H1 (cell line): ENCODE measurements around the gene APLN. TPM values are rescaled to one million over a fixed set of nuclear protein-coding genes. Genes with fewer than 3 reads are reported as not detected.

Experiments
- CTCF ChIA-PET: fragments of 300-600 bp; sonication (Branson Sonifier 250); formaldehyde crosslinking; loops from one replicate; lab custom pipeline; 2021; ENCODE audit not compliant: partially characterized antibody; lab: Charles Lee
- POLR2A ChIA-PET: fragments of 300-600 bp; sonication (Branson Sonifier 250); formaldehyde crosslinking; loops from one replicate; lab custom pipeline; 2021; ENCODE audit warnings: inconsistent platforms; ENCODE audit not compliant: partially characterized antibody; lab: Charles Lee
- DNase-seq, 2 experiments: peaks; one replicate each; pipeline versions ENCODE4 v3.0.0 to v3.0.0-alpha.2; 2010 to 2022; ENCODE audit warnings: low spot score in 2 of 2, low read depth in 1 of 2, mixed read lengths in 1 of 2
- FAIRE-seq: peaks from 2 replicates; lab custom pipeline; 2011; peaks lifted over from hg19 to GRCh38; lab: Jason Lieb, UNC
- H2AFZ ChIP-seq: 2 replicates; pipeline ENCODE4 v1.8.1; 2012; ENCODE audit warnings: low read length, inconsistent platforms
- H2AK5ac ChIP-seq: 2 replicates; pipeline ENCODE4 v1.6.1; 2013; ENCODE audit warnings: low read depth, low read length
- H2BK120ac ChIP-seq: replicated peaks from 2 replicates; pipeline ENCODE3; 2013; ENCODE audit warnings: low read depth, low read length, inconsistent platforms
- H2BK12ac ChIP-seq: 2 replicates; pipeline ENCODE4 v1.6.1; 2013; ENCODE audit warnings: low read depth, low read length
- H2BK15ac ChIP-seq: 2 replicates; pipeline ENCODE4 v1.6.1; 2013; ENCODE audit warnings: low read length
- H2BK20ac ChIP-seq: 2 replicates; pipeline ENCODE4 v1.6.1; 2013; ENCODE audit warnings: low read length
- H2BK5ac ChIP-seq: 2 replicates; pipeline ENCODE4 v1.6.1; 2013; ENCODE audit warnings: low read depth, low read length
- H3K14ac ChIP-seq: 2 replicates; pipeline ENCODE4 v1.6.1; 2013; ENCODE audit warnings: inconsistent platforms; ENCODE audit not compliant: insufficient read length
- H3K18ac ChIP-seq: 2 replicates; pipeline ENCODE4 v1.6.1; 2013; ENCODE audit warnings: low read length; ENCODE audit errors: extremely low read depth
- H3K23ac ChIP-seq: 2 replicates; pipeline ENCODE4 v1.6.1; 2013; ENCODE audit warnings: inconsistent platforms; ENCODE audit not compliant: insufficient read length
- H3K23me2 ChIP-seq: 2 replicates; pipeline ENCODE4 v1.6.1; 2013; ENCODE audit warnings: low read depth, low read length
- H3K27ac ChIP-seq: 2 replicates; pipeline ENCODE4 v1.6.1; 2011; ENCODE audit warnings: low read depth, low read length, inconsistent platforms
- H3K27me3 ChIP-seq, 4 experiments: replicated peaks in 1 of 4; 1 replicate in 1 of 4; 2 replicates in 3 of 4; pipeline versions ENCODE4 v1.6.1 to v1.8.1; 2011 to 2013; ENCODE audit warnings: low read length in 3 of 4, mild to moderate bottlenecking in 3 of 4, inconsistent platforms in 2 of 4, mixed read lengths in 2 of 4, moderate library complexity in 1 of 4; ENCODE audit not compliant: control insufficient read depth in 3 of 4, insufficient read depth in 3 of 4; ENCODE audit errors: extremely low read depth in 1 of 4
- H3K36me3 ChIP-seq, 4 experiments: 2 replicates each; pipeline versions ENCODE4 v1.6.1 to v1.8.1; 2011 to 2013; ENCODE audit warnings: mild to moderate bottlenecking in 4 of 4, low read length in 3 of 4, moderate library complexity in 2 of 4, control low read depth in 1 of 4, inconsistent platforms in 1 of 4; ENCODE audit not compliant: insufficient read depth in 4 of 4, control insufficient read depth in 2 of 4
- H3K4ac ChIP-seq: replicated peaks from 2 replicates; pipeline ENCODE3; 2013; ENCODE audit warnings: low read length, low read depth, mixed read lengths, inconsistent platforms; ENCODE audit not compliant: insufficient read length
- H3K4me1 ChIP-seq, 4 experiments: replicated peaks in 1 of 4; 1 replicate in 1 of 4; 2 replicates in 3 of 4; pipeline versions ENCODE4 v1.6.1 to v1.8.1; 2011 to 2013; ENCODE audit warnings: low read length in 3 of 4, inconsistent platforms in 2 of 4, mixed read lengths in 1 of 4; ENCODE audit not compliant: insufficient read depth in 4 of 4, control insufficient read depth in 3 of 4
- H3K4me2 ChIP-seq, 2 experiments: 2 replicates each; pipeline versions ENCODE4 v1.6.1 to v1.8.1; 2011 to 2013; ENCODE audit warnings: low read depth in 2 of 2, low read length in 2 of 2, control low read depth in 1 of 2, inconsistent platforms in 1 of 2, mild to moderate bottlenecking in 1 of 2; ENCODE audit not compliant: insufficient read depth in 1 of 2
- H3K4me3 ChIP-seq, 4 experiments: fragments of 200-600, 300-600 bp in 1 of 4; sonication (generic), shearing (Covaris generic), sonication (Bioruptor Twin) in 1 of 4; 2 replicates each; pipeline versions ENCODE4 v1.5.1 to v1.8.1; 2011 to 2016; ENCODE audit warnings: low read length in 4 of 4, low read depth in 3 of 4, control low read depth in 2 of 4, inconsistent platforms in 2 of 4, mild to moderate bottlenecking in 2 of 4, mixed read lengths in 1 of 4, moderate library complexity in 1 of 4; ENCODE audit not compliant: insufficient read depth in 2 of 4; ENCODE audit errors: extremely low read depth in 1 of 4
- H3K56ac ChIP-seq: replicated peaks from 2 replicates; pipeline ENCODE3; 2013; ENCODE audit warnings: low read depth, mild to moderate bottlenecking, mixed read lengths, low read length, inconsistent platforms; ENCODE audit not compliant: insufficient read length
- H3K79me1 ChIP-seq: 2 replicates; pipeline ENCODE4 v1.6.1; 2013; ENCODE audit warnings: low read depth, low read length, control low read depth
- H3K79me2 ChIP-seq, 2 experiments: 2 replicates each; pipeline versions ENCODE4 v1.6.1 to v1.8.1; 2012 to 2013; ENCODE audit warnings: low read length in 2 of 2, mild to moderate bottlenecking in 2 of 2, inconsistent platforms in 1 of 2; ENCODE audit not compliant: insufficient read depth in 2 of 2, control insufficient read depth in 1 of 2
- H3K9ac ChIP-seq, 4 experiments: replicated peaks in 1 of 4; 1 replicate in 1 of 4; 2 replicates in 3 of 4; pipeline versions ENCODE4 v1.6.1 to v1.8.1; 2011 to 2013; ENCODE audit warnings: low read depth in 3 of 4, low read length in 3 of 4, control low read depth in 2 of 4, mild to moderate bottlenecking in 2 of 4, moderate library complexity in 2 of 4, inconsistent platforms in 1 of 4; ENCODE audit errors: extremely low read depth in 1 of 4
- H3K9me3 ChIP-seq, 2 experiments: 2 replicates each; pipeline versions ENCODE4 v1.6.1 to v1.8.1; 2012 to 2013; ENCODE audit warnings: mild to moderate bottlenecking in 2 of 2, moderate library complexity in 2 of 2, control low read depth in 1 of 2, inconsistent platforms in 1 of 2, low read depth in 1 of 2, low read length in 1 of 2, mixed read lengths in 1 of 2; ENCODE audit not compliant: insufficient read depth in 2 of 2
- H4K20me1 ChIP-seq, 2 experiments: replicated peaks in 1 of 2; 2 replicates each; pipeline versions ENCODE3 to v1.8.1; 2011 to 2013; ENCODE audit warnings: inconsistent platforms in 2 of 2, low read length in 2 of 2, mild to moderate bottlenecking in 1 of 2; ENCODE audit not compliant: insufficient read depth in 2 of 2, control insufficient read depth in 1 of 2
- H4K5ac ChIP-seq: 2 replicates; pipeline ENCODE4 v1.6.1; 2013; ENCODE audit warnings: low read length, low read depth, mixed read lengths, inconsistent platforms; ENCODE audit not compliant: insufficient read length
- H4K8ac ChIP-seq: 2 replicates; pipeline ENCODE4 v1.8.0; 2013; ENCODE audit warnings: mild to moderate bottlenecking, moderate library complexity, low read length, inconsistent platforms; ENCODE audit not compliant: insufficient read depth; ENCODE audit errors: extremely low read depth
- H4K91ac ChIP-seq: replicated peaks from 2 replicates; pipeline ENCODE3; 2013; ENCODE audit warnings: low read length, mixed read lengths, inconsistent platforms; ENCODE audit not compliant: insufficient read length
- BRCA1 ChIP-seq: IDR thresholded peaks from 2 replicates; pipeline ENCODE4 v1.6.1; 2012; ENCODE audit warnings: low read depth, low read length, improper control_type of control experiment
- CHD1 ChIP-seq: IDR thresholded peaks from 2 replicates; pipeline ENCODE4 v1.6.1; 2012; ENCODE audit warnings: low read depth, low read length, improper control_type of control experiment
- KDM4A ChIP-seq: IDR thresholded peaks from one replicate; pipeline ENCODE4 v1.7.1; 2012; ENCODE audit warnings: low read depth, mild to moderate bottlenecking, moderate library complexity, low read length, inconsistent platforms; ENCODE audit not compliant: severe bottlenecking
- RBBP5 ChIP-seq: IDR thresholded peaks from 2 replicates; pipeline ENCODE4 v1.7.1; 2012; ENCODE audit warnings: low read depth, mild to moderate bottlenecking, inconsistent platforms, low read length, moderate library complexity, borderline replicate concordance
- SRF ChIP-seq: IDR thresholded peaks from 2 replicates; pipeline ENCODE4 v1.6.1; 2011; ENCODE audit warnings: mild to moderate bottlenecking, low read depth, low read length, moderate library complexity
- YY1 ChIP-seq: IDR thresholded peaks from 2 replicates; pipeline ENCODE4 v1.6.1; 2011; ENCODE audit warnings: low read depth, mild to moderate bottlenecking, low read length
- WGBS, 2 experiments: shearing (Covaris generic) in 1 of 2; methylation state at CpG; one replicate each; pipeline versions ENCODE4 v1.1.6 to v1.1.7; 2013 to 2015; ENCODE audit warnings: low lambda C conversion rate in 2 of 2, mixed read lengths in 2 of 2, inconsistent platforms in 1 of 2, low coverage in 1 of 2, missing lambda C conversion rate in 1 of 2; ENCODE audit not compliant: insufficient replicate concordance in 2 of 2, insufficient coverage in 1 of 2, insufficient read length in 1 of 2; ENCODE audit errors: extremely low coverage in 1 of 2, missing lambda C conversion rate in 1 of 2; 5-methylcytosine and 5-hydroxymethylcytosine counted together
- polyA plus RNA-seq, 7 experiments: library from polyadenylated mRNA; depleted of rRNA in 3 of 7; stranded (reverse) in 5 of 7; unstranded in 2 of 7; fragments of >200 nt in 5 of 7; fragments of 200-250 nt in 2 of 7; gene quantifications; 1 replicate in 5 of 7; 2 replicates in 1 of 7; 4 replicates in 1 of 7; pipeline versions ENCODE4 v1.2.1 to v1.2.3, GENCODE V29; 2011 to 2013; ENCODE audit warnings: missing spikeins in 2 of 7, mixed read lengths in 2 of 7
- total RNA-seq: library from RNA; stranded (reverse); fragmentation: NEBNext Ultra II Directional; extraction: Animal tissue kit (Norgen Biotek cat#: 25700); gene quantifications from 2 replicates; pipeline ENCODE4 v1.2.1, GENCODE V29; 2021

Gene APLN
- total and polyA plus RNA-seq, 2 of the 8 experiments (the other 6 are each of a cell fraction or from before 2014, with no cell fraction given), result 1.1 to 1.8 TPM

GRCh38 chrX:129659141-129659540 lies 4.4 kb upstream of the APLN start:
- no peak overlapping the region for H4K5ac ChIP-seq
- WGBS, 2 experiments, result 96% methylated on average over 2 of the region's 2 CpGs; no CpG with 5 or more reads in 1 of the 2 experiments
- no peak overlapping the region for H2AFZ ChIP-seq
- no peak overlapping the region for H4K91ac ChIP-seq
- no peak overlapping the region for H2AK5ac ChIP-seq
- H3K9ac ChIP-seq, result no peak overlapping the region
- no peaks in the 10 kb centered on the region for H3K79me1 ChIP-seq
- DNase-seq (no peak), FAIRE-seq (no peak)
- TF ChIP-seq RBBP5 (no peak), KDM4A (no peak), YY1 (no peak), BRCA1 (no peak), SRF (no peak), CHD1 (no peak)
- no peak overlapping the region for H3K23ac ChIP-seq
- no peak overlapping the region for H2BK20ac ChIP-seq
- no peak overlapping the region for H2BK120ac ChIP-seq
- H4K20me1 ChIP-seq, result no peaks in the 10 kb centered on the region
- POLR2A ChIA-PET, result no interaction called here
- no peak overlapping the region for H3K14ac ChIP-seq
- H3K4me1 ChIP-seq, result peaks cover under 1 to 8% (median 4%) of the 10 kb centered on the region in 4 experiments; a peak in 6 of 7 replicates
- H3K4ac ChIP-seq, result no peak overlapping the region
- peaks cover 3% of the 10 kb centered on the region; the same call in 1 of the 2 replicates for H3K23me2 ChIP-seq
- H3K36me3 ChIP-seq, result no peaks in the 10 kb centered on the region
- no peak overlapping the region for H2BK15ac ChIP-seq
- H3K27me3 ChIP-seq, result peaks cover 0 to 18% (median 6%) of the 10 kb centered on the region in 4 experiments; a peak in 5 of 7 replicates
- CTCF ChIA-PET, result interaction anchor here (0.7 to 0.9 kb wide), 3 partner anchors 20 to 96 kb away, joined by 3 read pairs; no protein-coding TSS in a partner anchor
- H3K4me3 ChIP-seq, result no peak overlapping the region
- H2BK5ac ChIP-seq, result no peak overlapping the region
- peaks cover 0 to 3% of the 10 kb centered on the region in 2 experiments; a peak in 1 of 4 replicates for H3K9me3 ChIP-seq
- no peak overlapping the region for H3K56ac ChIP-seq
- H3K18ac ChIP-seq, result no peak overlapping the region
- H3K4me2 ChIP-seq, result no peak overlapping the region
- H2BK12ac ChIP-seq, result no peak overlapping the region
- no peak overlapping the region for H4K8ac ChIP-seq
- H3K27ac ChIP-seq, result no peak overlapping the region
- H3K79me2 ChIP-seq, result no peaks in the 10 kb centered on the region
